ENCODE results near the gene MVD. TPM values are rescaled to one million over a fixed set of nuclear protein-coding genes. Genes with fewer than 3 reads are reported as not detected.

The MVD gene
- total and polyA plus RNA-seq, 2 donors (not counting 1 experiment from before 2014, with no cell fraction given), result 35.9 to 204 TPM

- TF ChIP-seq CTCF (conservative IDR thresholded peaks at IDR 0.05 in 1 of 2, IDR thresholded peaks at IDR 0.05 in 1 of 2; ENCODE audit: low read depth in 1 of 2, low read length in 2 of 2) (no peak), EZH2 (IDR thresholded peaks at IDR 0.05; ENCODE audit: low read length, missing control alignments) (no peak)
- Histone ChIP-seq H3K4me3 (replicated peaks in 1 of 4; ENCODE audit: control extremely low read depth in 1 of 4, insufficient read depth in 1 of 4, low read depth in 3 of 4, low read length in 4 of 4) (no peak overlapping the region), H3K27me3 (ENCODE audit: control insufficient read depth, insufficient read depth, low read length) (peaks cover 1% of the 10 kb centered on the region), H4K20me1 (ENCODE audit: control insufficient read depth, extremely low read depth, insufficient read depth, low read length) (no peaks in the 10 kb centered on the region), H3K4me1 (ENCODE audit: control insufficient read depth, extremely low read depth, insufficient read depth, low read length) (peaks cover 3% of the 10 kb centered on the region), H3K9me3 (ENCODE audit: control insufficient read depth, insufficient read depth, low read depth, low read length) (no peaks in the 10 kb centered on the region), H3K27ac (ENCODE audit: insufficient read depth, low read length) (no peak overlapping the region), H2AFZ (ENCODE audit: low read length) (no peak overlapping the region), H3K79me2 (ENCODE audit: control insufficient read depth, insufficient read depth, low read length) (no peaks in the 10 kb centered on the region), H3K9ac (ENCODE audit: insufficient read depth, low read length) (no peak overlapping the region), H3K36me3 (ENCODE audit: control insufficient read depth, insufficient read depth, low read length) (no peaks in the 10 kb centered on the region), H3K4me2 (ENCODE audit: extremely low read depth, insufficient read depth, low read length) (no peak overlapping the region)
- no peak for DNase-seq (ENCODE audit: low read depth in 2 of 2)
Measured at GRCh38 chr16:88645455-88645854, 17.4 kb downstream of the MVD start.

- Histone ChIP-seq H2AFZ (ENCODE audit: low read length) (no peak overlapping the region), H3K79me2 (ENCODE audit: control insufficient read depth, insufficient read depth, low read length) (no peaks in the 10 kb centered on the region), H3K9me3 (ENCODE audit: control insufficient read depth, insufficient read depth, low read depth, low read length) (no peaks in the 10 kb centered on the region), H3K4me2 (ENCODE audit: extremely low read depth, insufficient read depth, low read length) (no peak overlapping the region), H3K36me3 (ENCODE audit: control insufficient read depth, insufficient read depth, low read length) (no peaks in the 10 kb centered on the region), H3K27ac (ENCODE audit: insufficient read depth, low read length) (no peak overlapping the region), H4K20me1 (ENCODE audit: control insufficient read depth, extremely low read depth, insufficient read depth, low read length) (no peaks in the 10 kb centered on the region), H3K27me3 (ENCODE audit: control insufficient read depth, insufficient read depth, low read length) (peaks cover 18% of the 10 kb centered on the region), H3K4me3 (replicated peaks in 1 of 4; ENCODE audit: control extremely low read depth in 1 of 4, insufficient read depth in 1 of 4, low read depth in 3 of 4, low read length in 4 of 4) (no peak overlapping the region), H3K9ac (ENCODE audit: insufficient read depth, low read length) (no peak overlapping the region), H3K4me1 (ENCODE audit: control insufficient read depth, extremely low read depth, insufficient read depth, low read length) (no peaks in the 10 kb centered on the region)
- no peak for DNase-seq (ENCODE audit: low read depth in 2 of 2)
- TF ChIP-seq EZH2 (IDR thresholded peaks at IDR 0.05; ENCODE audit: low read length, missing control alignments), result no peak
Measured at GRCh38 chr16:88643644-88643932, 19.3 kb downstream of the MVD start.

GRCh38 chr16:88642881-88643643 lies 19.8 kb downstream of the MVD start:
- Histone ChIP-seq H3K27ac (ENCODE audit: insufficient read depth, low read length) (no peak overlapping the region), H3K9me3 (ENCODE audit: control insufficient read depth, insufficient read depth, low read depth, low read length) (no peaks in the 10 kb centered on the region)

More at GRCh38 chr16:88642881-88643643, 19.8 kb downstream of the MVD start:
- TF ChIP-seq EZH2 (IDR thresholded peaks at IDR 0.05; ENCODE audit: low read length, missing control alignments), result no peak
- no peak for TF ChIP-seq CTCF (conservative IDR thresholded peaks at IDR 0.05 in 1 of 2, IDR thresholded peaks at IDR 0.05 in 1 of 2; ENCODE audit: low read depth in 1 of 2, low read length in 2 of 2)
- Histone ChIP-seq H3K9ac (ENCODE audit: insufficient read depth, low read length) (no peak overlapping the region), H3K4me1 (ENCODE audit: control insufficient read depth, extremely low read depth, insufficient read depth, low read length) (no peaks in the 10 kb centered on the region), H2AFZ (ENCODE audit: low read length) (no peak overlapping the region), H3K4me2 (ENCODE audit: extremely low read depth, insufficient read depth, low read length) (no peak overlapping the region), H4K20me1 (ENCODE audit: control insufficient read depth, extremely low read depth, insufficient read depth, low read length) (no peaks in the 10 kb centered on the region), H3K79me2 (ENCODE audit: control insufficient read depth, insufficient read depth, low read length) (no peaks in the 10 kb centered on the region), H3K36me3 (ENCODE audit: control insufficient read depth, insufficient read depth, low read length) (no peaks in the 10 kb centered on the region), H3K4me3 (replicated peaks in 1 of 4; ENCODE audit: control extremely low read depth in 1 of 4, insufficient read depth in 1 of 4, low read depth in 3 of 4, low read length in 4 of 4) (no peak overlapping the region), H3K27me3 (ENCODE audit: control insufficient read depth, insufficient read depth, low read length) (peaks cover 22% of the 10 kb centered on the region)
- DNase-seq (ENCODE audit: low read depth in 2 of 2), result no peak

All from fibroblast of lung (primary cell).